MM.1S (cell line): Measurements from ENCODE around the gene GADD45GIP1.
"Not testable (repeated sequence)": the region's sequence is repeated elsewhere in the genome, so short reads cannot be mapped to it uniquely, and the experiment has no call there.

Source experiments
- DNase-seq: peaks from one replicate; pipeline ENCODE4 v3.0.0-alpha.2; 2015
- H2AFZ ChIP-seq: fragments of 300-600 bp; sonication (generic); 2 replicates; pipeline ENCODE4 v1.6.0; 2016; ENCODE audit warnings: antibody characterized with exemption, low read length
- H3F3A ChIP-seq: fragments of 300-600 bp; sonication (generic); 2 replicates; pipeline ENCODE4 v1.6.1; 2016; ENCODE audit warnings: mild to moderate bottlenecking, antibody characterized with exemption, low read length, moderate library complexity, mixed read lengths; ENCODE audit not compliant: insufficient read depth
- H3K27ac ChIP-seq: fragments of 300-600 bp; sonication (generic); 2 replicates; pipeline ENCODE4 v1.5.1; 2016; ENCODE audit warnings: mild to moderate bottlenecking, low read length
- H3K27me3 ChIP-seq: fragments of 300-600 bp; sonication (generic); replicated peaks from 2 replicates; pipeline ENCODE4 v1.6.0; 2016; ENCODE audit warnings: low read length; ENCODE audit not compliant: insufficient read depth
- H3K36me3 ChIP-seq: fragments of 300-600 bp; sonication (generic); replicated peaks from 2 replicates; pipeline ENCODE4 v1.6.1; 2016; ENCODE audit warnings: mild to moderate bottlenecking, low read length, mixed read lengths; ENCODE audit not compliant: insufficient read depth
- H3K4me1 ChIP-seq: fragments of 300-600 bp; sonication (generic); 2 replicates; pipeline ENCODE4 v1.6.1; 2016; ENCODE audit warnings: low read length, mixed read lengths
- H3K4me2 ChIP-seq: fragments of 300-600 bp; sonication (generic); 2 replicates; pipeline ENCODE4 v1.6.0; 2016; ENCODE audit warnings: low read depth, low read length
- H3K4me3 ChIP-seq: fragments of 300-600 bp; sonication (generic); 2 replicates; pipeline ENCODE4 v1.5.1; 2016; ENCODE audit warnings: low read length, mixed read lengths
- H3K79me2 ChIP-seq: fragments of 300-600 bp; sonication (generic); 2 replicates; pipeline ENCODE4 v1.6.1; 2016; ENCODE audit warnings: mixed run types, low read length, mixed read lengths
- H3K9ac ChIP-seq: fragments of 300-600 bp; sonication (generic); 2 replicates; pipeline ENCODE4 v1.6.1; 2016; ENCODE audit warnings: low read length, mixed read lengths
- H3K9me2 ChIP-seq: fragments of 300-600 bp; sonication (generic); replicated peaks from 2 replicates; pipeline ENCODE4 v1.6.1; 2016; ENCODE audit warnings: mild to moderate bottlenecking, low read length, mixed read lengths; ENCODE audit not compliant: insufficient read depth
- H3K9me3 ChIP-seq: fragments of 300-600 bp; sonication (generic); replicated peaks from 2 replicates; pipeline ENCODE4 v1.6.1; 2016; ENCODE audit warnings: mild to moderate bottlenecking, low read length, mixed read lengths; ENCODE audit not compliant: insufficient read depth
- H4K20me1 ChIP-seq: fragments of 300-600 bp; sonication (generic); 2 replicates; pipeline ENCODE4 v1.6.1; 2016; ENCODE audit warnings: mild to moderate bottlenecking, low read length, moderate library complexity, mixed read lengths; ENCODE audit not compliant: insufficient read depth
- EZH2 ChIP-seq: fragments of 300-600 bp; sonication (generic); optimal IDR thresholded peaks from 2 replicates; pipeline ENCODE3; 2017; ENCODE audit warnings: low read depth, mild to moderate bottlenecking, antibody characterized with exemption, low read length, mixed read lengths
- EZH2phosphoT487 ChIP-seq: fragments of 300-600 bp; sonication (generic); IDR thresholded peaks from 2 replicates; pipeline ENCODE4 v1.6.1; 2018; ENCODE audit warnings: antibody characterized with exemption, low read length
- TF ChIP-seq, protein P1 (sequence below): fragments of 300-600 bp; sonication (generic); IDR thresholded peaks from 2 replicates; pipeline ENCODE4 v1.5.1; 2016; ENCODE audit warnings: antibody characterized with exemption, low read length, mixed read lengths

GADD45GIP1 gene

DNA sequence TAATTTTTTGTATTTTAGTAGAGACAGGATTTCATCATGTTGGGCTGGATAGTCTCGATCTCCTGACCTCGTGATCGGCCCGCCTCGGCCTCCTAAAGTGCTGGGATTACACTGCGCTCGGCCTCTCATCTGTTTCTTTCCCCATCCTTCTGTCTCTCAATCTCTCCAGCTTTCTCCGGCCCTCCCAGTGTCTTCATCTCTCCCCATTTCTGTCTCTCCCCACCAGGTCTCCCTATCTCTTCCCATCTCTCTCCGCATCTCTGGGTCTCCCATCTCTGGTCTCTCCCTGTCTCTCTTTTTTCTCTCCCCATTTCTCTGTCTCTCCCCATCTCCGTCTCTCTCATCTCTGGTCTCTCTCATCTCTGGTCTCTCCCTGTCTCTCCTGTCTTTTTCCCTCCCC is 26.1 kb upstream of the GADD45GIP1 start:
- H3K9me2 ChIP-seq = no peaks in the 10 kb centered on the region
- H3K4me1 ChIP-seq = peaks cover 32% of the 10 kb centered on the region
- H3K4me3 ChIP-seq = peak overlapping the region; percentile 48; the same call in 1 of the 2 replicates
- TF ChIP-seq, protein P1, sequence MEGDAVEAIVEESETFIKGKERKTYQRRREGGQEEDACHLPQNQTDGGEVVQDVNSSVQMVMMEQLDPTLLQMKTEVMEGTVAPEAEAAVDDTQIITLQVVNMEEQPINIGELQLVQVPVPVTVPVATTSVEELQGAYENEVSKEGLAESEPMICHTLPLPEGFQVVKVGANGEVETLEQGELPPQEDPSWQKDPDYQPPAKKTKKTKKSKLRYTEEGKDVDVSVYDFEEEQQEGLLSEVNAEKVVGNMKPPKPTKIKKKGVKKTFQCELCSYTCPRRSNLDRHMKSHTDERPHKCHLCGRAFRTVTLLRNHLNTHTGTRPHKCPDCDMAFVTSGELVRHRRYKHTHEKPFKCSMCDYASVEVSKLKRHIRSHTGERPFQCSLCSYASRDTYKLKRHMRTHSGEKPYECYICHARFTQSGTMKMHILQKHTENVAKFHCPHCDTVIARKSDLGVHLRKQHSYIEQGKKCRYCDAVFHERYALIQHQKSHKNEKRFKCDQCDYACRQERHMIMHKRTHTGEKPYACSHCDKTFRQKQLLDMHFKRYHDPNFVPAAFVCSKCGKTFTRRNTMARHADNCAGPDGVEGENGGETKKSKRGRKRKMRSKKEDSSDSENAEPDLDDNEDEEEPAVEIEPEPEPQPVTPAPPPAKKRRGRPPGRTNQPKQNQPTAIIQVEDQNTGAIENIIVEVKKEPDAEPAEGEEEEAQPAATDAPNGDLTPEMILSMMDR = no peak
- TF ChIP-seq EZH2 (no peak), EZH2phosphoT487 (no peak)
- H3K9me3 ChIP-seq = no peaks in the 10 kb centered on the region
- H3K4me2 ChIP-seq = peak overlapping the region; percentile 67
- 0 out of 2 replicates have a peak overlapping the region, but pooled peaks have one; percentile 17 for H2AFZ ChIP-seq
- H4K20me1 ChIP-seq = no peaks in the 10 kb centered on the region
- no peaks in the 10 kb centered on the region for H3K79me2 ChIP-seq
- H3K27me3 ChIP-seq = peaks cover 37% of the 10 kb centered on the region
- no peak overlapping the region for H3K27ac ChIP-seq
- H3F3A ChIP-seq = no peaks in the 10 kb centered on the region
- no peak overlapping the region for H3K9ac ChIP-seq
- no peak for DNase-seq
- no peaks in the 10 kb centered on the region for H3K36me3 ChIP-seq

DNA sequence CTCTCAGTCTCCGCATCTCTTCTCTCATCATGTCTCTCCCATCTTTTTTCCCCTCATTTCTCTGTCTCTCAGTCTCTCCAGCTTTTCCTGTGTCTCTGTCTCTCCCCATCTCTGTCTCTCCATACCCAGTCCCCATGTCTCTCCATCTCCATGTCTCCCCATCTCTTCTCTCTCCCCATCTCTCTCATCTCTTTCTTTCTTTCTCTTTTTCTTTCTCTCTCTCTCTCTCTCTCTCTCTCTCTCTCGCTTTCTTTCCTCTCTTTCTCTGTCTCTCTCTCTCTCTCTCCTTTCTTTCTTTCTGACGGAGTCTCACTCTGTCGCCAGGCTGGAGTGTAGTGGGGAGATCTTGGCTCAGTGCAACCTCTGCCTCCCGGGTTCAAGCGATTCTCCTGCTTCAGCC is 25.6 kb upstream of the GADD45GIP1 start:
- no peak overlapping the region for H3K27ac ChIP-seq
- no peaks in the 10 kb centered on the region for H3K9me3 ChIP-seq
- H3K4me3 ChIP-seq = no peak overlapping the region
- no peaks in the 10 kb centered on the region for H3K36me3 ChIP-seq
- H3K79me2 ChIP-seq = no peaks in the 10 kb centered on the region
- TF ChIP-seq EZH2phosphoT487 (no peak), EZH2 (no peak)
- TF ChIP-seq, protein P1 = no peak
- H3K4me2 ChIP-seq = peak overlapping the region; percentile 67; the same call in 1 of the 2 replicates
- H3K9ac ChIP-seq = no peak overlapping the region
- H4K20me1 ChIP-seq = no peaks in the 10 kb centered on the region
- H3K27me3 ChIP-seq = peaks cover 37% of the 10 kb centered on the region
- H3K9me2 ChIP-seq = no peaks in the 10 kb centered on the region
- no peaks in the 10 kb centered on the region for H3F3A ChIP-seq
- peaks cover 27% of the 10 kb centered on the region for H3K4me1 ChIP-seq
- no peak for DNase-seq
- no peak overlapping the region for H2AFZ ChIP-seq

DNA sequence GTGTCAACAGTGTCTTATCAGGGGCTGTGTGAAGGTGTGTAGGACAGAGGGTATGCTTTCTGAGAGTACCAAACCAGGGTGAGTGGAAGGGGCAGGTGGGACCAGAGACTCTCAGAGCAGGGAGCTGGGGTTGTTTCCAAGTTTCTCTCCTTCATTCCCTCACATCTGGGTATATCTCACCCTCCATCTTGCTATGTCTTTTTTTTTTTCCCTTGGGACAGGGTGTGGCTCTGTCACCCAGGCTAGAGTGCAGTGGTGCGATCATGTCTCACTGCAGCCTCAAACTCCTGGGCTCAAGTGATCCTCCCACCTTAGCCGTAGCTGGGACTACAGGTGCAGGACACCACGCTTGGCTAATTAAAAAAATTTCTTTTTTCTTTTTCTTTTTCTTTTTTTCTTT is 23.0 kb upstream of the GADD45GIP1 start:
- Histone ChIP-seq H3K4me1 (peaks cover 11% of the 10 kb centered on the region), H2AFZ (no peak overlapping the region), H3K9ac (no peak overlapping the region), H3K27ac (no peak overlapping the region), H3K4me2 (no peak overlapping the region), H3F3A (no peaks in the 10 kb centered on the region), H4K20me1 (no peaks in the 10 kb centered on the region), H3K36me3 (no peaks in the 10 kb centered on the region), H3K27me3 (peaks cover 55% of the 10 kb centered on the region), H3K79me2 (no peaks in the 10 kb centered on the region), H3K9me2 (no peaks in the 10 kb centered on the region), H3K4me3 (no peak overlapping the region), H3K9me3 (no peaks in the 10 kb centered on the region)
- TF ChIP-seq, protein P1 = no peak
- TF ChIP-seq EZH2 (no peak), EZH2phosphoT487 (no peak)
- DNase-seq = no peak

DNA sequence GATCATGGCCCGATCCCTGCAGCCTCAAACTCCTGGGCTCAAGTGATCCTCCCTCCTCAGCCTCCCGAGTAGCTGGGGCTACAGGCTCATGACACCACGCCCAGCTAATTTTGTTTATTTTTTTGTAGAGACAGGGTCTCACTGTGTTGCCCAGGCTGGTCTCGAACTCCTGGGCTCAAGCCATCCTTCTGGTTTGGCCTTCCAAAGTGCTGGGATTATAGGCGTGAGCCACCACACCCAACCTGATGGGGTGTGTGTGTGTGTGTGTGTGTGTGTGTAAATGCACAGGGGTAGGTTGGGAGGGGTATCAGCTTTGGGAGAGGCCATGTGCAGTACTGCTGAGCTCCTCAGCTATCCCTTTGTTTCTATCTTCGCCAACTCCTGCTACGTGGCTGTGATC is 19.1 kb upstream of the GADD45GIP1 start:
- H3K27ac ChIP-seq, H3K4me2 ChIP-seq, H3K4me1 ChIP-seq, H3K9ac ChIP-seq, H3K9me2 ChIP-seq, H3K9me3 ChIP-seq, H2AFZ ChIP-seq, H3K36me3 ChIP-seq, H3F3A ChIP-seq, H3K79me2 ChIP-seq, H4K20me1 ChIP-seq, H3K4me3 ChIP-seq, DNase-seq: not testable (repeated sequence)
- peaks cover 49% of the 10 kb centered on the region for H3K27me3 ChIP-seq
